HG03103 (cell line): ENCODE data around the gene KIF18B.

Source experiments
- ATAC-seq: cut with Tn5 transposase; IDR thresholded peaks from one replicate; pipeline ENCODE4 v1.9.1; 2021; ENCODE audit warnings: low read depth; ENCODE audit not compliant: unreplicated experiment

Gene KIF18B

GRCh38 chr17:44907729-44908470 is 39.7 kb downstream of the KIF18B start:
- no peak for ATAC-seq

GRCh38 chr17:44906763-44907728 is 40.5 kb downstream of the KIF18B start:
- no peak for ATAC-seq

GRCh38 chr17:44906010-44906646 is 41.4 kb downstream of the KIF18B start:
- ATAC-seq = no peak

- no peak for ATAC-seq
Observed at GRCh38 chr17:44905006-44906000, 42.3 kb downstream of the KIF18B start.

- ATAC-seq = no peak
Observed at GRCh38 chr17:44904001-44904984, 43.3 kb downstream of the KIF18B start.

- ATAC-seq = no peak
Observed at GRCh38 chr17:44903012-44903685, 44.4 kb downstream of the KIF18B start.

GRCh38 chr17:44902135-44902760 is 45.3 kb downstream of the KIF18B start:
- ATAC-seq = no peak

GRCh38 chr17:44901411-44901921 is 46.1 kb downstream of the KIF18B start:
- no peak for ATAC-seq

GRCh38 chr17:44900894-44901293 is 46.7 kb downstream of the KIF18B start:
- no peak for ATAC-seq

- peak; percentile 70 for ATAC-seq
Observed at GRCh38 chr17:44899074-44899782, 48.3 kb downstream of the KIF18B start, which contains the start of gene EFTUD2. Gene EFTUD2 (minus strand): TSS chr17:44899445. CDS start chr17:44894521, 4,924 bp downstream.

- ATAC-seq = no peak
Observed at GRCh38 chr17:44898768-44899073, 48.9 kb downstream of the KIF18B start.

GRCh38 chr17:44894642-44895041 is 52.9 kb downstream of the KIF18B start:
- no peak for ATAC-seq

GRCh38 chr17:44892250-44892649 is 55.3 kb downstream of the KIF18B start:
- no peak for ATAC-seq

- ATAC-seq = no peak
Observed at GRCh38 chr17:44889003-44889402, 58.6 kb downstream of the KIF18B start.

- no peak for ATAC-seq
Observed at GRCh38 chr17:44887971-44888954, 59.3 kb downstream of the KIF18B start.

GRCh38 chr17:44887016-44887415 is 60.6 kb downstream of the KIF18B start:
- ATAC-seq = no peak
